ENCODE data around the gene STAT4.
A peak's percentile ranks its signal among the peaks of the same experiment; 100 is the strongest.

Gene STAT4

GRCh38 chr2:191039616-191040015 is 111.2 kb downstream of the STAT4 start:
- no peak for DNase-seq

- no peak for DNase-seq
Measured at GRCh38 chr2:191038741-191039140, 112.1 kb downstream of the STAT4 start.

GRCh38 chr2:191038241-191038725 is 112.5 kb downstream of the STAT4 start:
- DNase-seq, result peak in 1 of 2 experiments; percentile 53

GRCh38 chr2:191037351-191037750 is 113.4 kb downstream of the STAT4 start:
- DNase-seq, result no peak

GRCh38 chr2:191036363-191036762 is 114.4 kb downstream of the STAT4 start:
- DNase-seq, result no peak

- DNase-seq, result no peak
Measured at GRCh38 chr2:191032588-191033429, 118.0 kb downstream of the STAT4 start.

- no peak for DNase-seq
Measured at GRCh38 chr2:191031256-191031655, 119.5 kb downstream of the STAT4 start.

GRCh38 chr2:191030521-191031154 is 120.2 kb downstream of the STAT4 start:
- DNase-seq, result peak in 1 of 2 experiments; percentile 35

GRCh38 chr2:191029280-191029950 is 121.4 kb downstream of the STAT4 start:
- no peak for DNase-seq

GRCh38 chr2:191026377-191026776 is 124.4 kb downstream of the STAT4 start:
- no peak for DNase-seq

GRCh38 chr2:191025135-191025534 is 125.7 kb downstream of the STAT4 start:
- DNase-seq, result no peak

GRCh38 chr2:191023235-191023679 is 127.5 kb downstream of the STAT4 start:
- DNase-seq, result no peak

GRCh38 chr2:191020742-191021381 is 129.9 kb downstream of the STAT4 start:
- peak; percentile 38 to 54 for DNase-seq

GRCh38 chr2:191020221-191020741 is 130.5 kb downstream of the STAT4 start:
- peak; percentile 94 to 96 for DNase-seq

- no peak for DNase-seq
Measured at GRCh38 chr2:191019376-191019775, 131.4 kb downstream of the STAT4 start.

- DNase-seq, result no peak
Measured at GRCh38 chr2:191018643-191019119, 132.1 kb downstream of the STAT4 start.

GRCh38 chr2:191018048-191018447 is 132.7 kb downstream of the STAT4 start:
- no peak for DNase-seq

- no peak for DNase-seq
Measured at GRCh38 chr2:191015831-191016230, 135.0 kb downstream of the STAT4 start.

GRCh38 chr2:191015239-191015638 is 135.6 kb downstream of the STAT4 start:
- no peak for DNase-seq

- no peak for DNase-seq
Measured at GRCh38 chr2:191014653-191015020, 136.2 kb downstream of the STAT4 start.

- DNase-seq, result peak; percentile 96 to 98
Measured at GRCh38 chr2:191013932-191014652, 136.7 kb downstream of the STAT4 start, which contains the start of gene STAT1. STAT1 (minus strand) TSS chr2:191014171; CDS start chr2:191010003, 4,168 bp downstream.

- no peak for DNase-seq
Measured at GRCh38 chr2:191013682-191013931, 137.2 kb downstream of the STAT4 start.

Measured in stimulated activated CD4-positive, alpha-beta T cell treated with anti-CD3 and anti-CD28 coated beads, Interleukin-4, amount 100 ng/mL, for 4 hours (primary cell).